Fibroblast of pulmonary artery (primary cell): ENCODE data around the gene A2ML1.

ENCODE experiments used
- DNase-seq: peaks from one replicate; pipeline ENCODE4 v3.0.0-alpha.2; 2010; ENCODE audit warnings: low read depth
- H3K4me3 ChIP-seq: replicated peaks from 2 replicates; pipeline ENCODE4 v1.5.1; 2011; ENCODE audit warnings: low read depth, mild to moderate bottlenecking, control low read depth, low read length, moderate library complexity
- TF ChIP-seq, protein P1 (sequence below): IDR thresholded peaks from 2 replicates; pipeline ENCODE4 v1.5.1; 2011; ENCODE audit warnings: mild to moderate bottlenecking, control low read depth, low read length, inconsistent platforms; ENCODE audit errors: missing control alignments

Gene A2ML1

DNA sequence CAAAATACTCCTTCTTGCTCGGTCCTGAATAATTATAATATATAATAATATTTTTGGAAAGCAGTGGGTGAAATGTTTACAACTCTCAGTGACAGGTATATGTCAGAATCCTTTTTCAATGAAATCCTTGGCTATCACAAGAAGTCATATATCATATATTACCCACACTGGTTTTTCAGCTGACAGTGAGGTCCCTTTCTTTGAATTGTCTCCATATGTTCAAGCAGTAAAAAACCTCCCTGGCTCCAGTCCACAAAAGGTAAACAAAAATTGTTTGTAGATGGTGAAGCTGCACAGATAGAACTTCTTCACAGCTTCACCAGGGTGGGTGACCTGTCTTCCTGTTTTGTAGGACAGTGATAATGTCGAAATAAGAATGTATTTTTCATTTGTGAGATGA is 44.0 kb downstream of the A2ML1 start:
- DNase-seq, result no peak
- TF ChIP-seq, protein P1, sequence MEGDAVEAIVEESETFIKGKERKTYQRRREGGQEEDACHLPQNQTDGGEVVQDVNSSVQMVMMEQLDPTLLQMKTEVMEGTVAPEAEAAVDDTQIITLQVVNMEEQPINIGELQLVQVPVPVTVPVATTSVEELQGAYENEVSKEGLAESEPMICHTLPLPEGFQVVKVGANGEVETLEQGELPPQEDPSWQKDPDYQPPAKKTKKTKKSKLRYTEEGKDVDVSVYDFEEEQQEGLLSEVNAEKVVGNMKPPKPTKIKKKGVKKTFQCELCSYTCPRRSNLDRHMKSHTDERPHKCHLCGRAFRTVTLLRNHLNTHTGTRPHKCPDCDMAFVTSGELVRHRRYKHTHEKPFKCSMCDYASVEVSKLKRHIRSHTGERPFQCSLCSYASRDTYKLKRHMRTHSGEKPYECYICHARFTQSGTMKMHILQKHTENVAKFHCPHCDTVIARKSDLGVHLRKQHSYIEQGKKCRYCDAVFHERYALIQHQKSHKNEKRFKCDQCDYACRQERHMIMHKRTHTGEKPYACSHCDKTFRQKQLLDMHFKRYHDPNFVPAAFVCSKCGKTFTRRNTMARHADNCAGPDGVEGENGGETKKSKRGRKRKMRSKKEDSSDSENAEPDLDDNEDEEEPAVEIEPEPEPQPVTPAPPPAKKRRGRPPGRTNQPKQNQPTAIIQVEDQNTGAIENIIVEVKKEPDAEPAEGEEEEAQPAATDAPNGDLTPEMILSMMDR, result no peak
- no peak overlapping the region for H3K4me3 ChIP-seq

DNA sequence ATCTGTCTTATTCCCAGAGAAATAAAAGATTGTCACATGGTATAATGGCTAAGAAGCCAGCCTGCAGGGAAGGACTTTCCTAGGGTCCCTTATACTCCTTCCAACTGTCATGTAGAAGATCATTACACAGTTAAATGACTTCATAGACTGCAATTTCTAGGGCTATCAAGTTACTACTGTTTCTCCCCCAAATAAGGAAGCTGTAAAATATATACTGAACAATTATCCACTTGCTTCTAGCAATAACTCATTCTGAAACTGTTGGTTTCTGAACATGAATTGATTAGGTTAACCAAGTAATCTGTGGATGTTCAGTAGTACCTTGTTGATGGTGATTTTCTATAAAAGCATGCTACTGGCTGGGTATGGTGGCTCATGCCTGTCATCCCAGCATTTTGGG is 44.6 kb downstream of the A2ML1 start:
- DNase-seq, result no peak
- TF ChIP-seq, protein P1, result no peak
- no peak overlapping the region for H3K4me3 ChIP-seq

DNA sequence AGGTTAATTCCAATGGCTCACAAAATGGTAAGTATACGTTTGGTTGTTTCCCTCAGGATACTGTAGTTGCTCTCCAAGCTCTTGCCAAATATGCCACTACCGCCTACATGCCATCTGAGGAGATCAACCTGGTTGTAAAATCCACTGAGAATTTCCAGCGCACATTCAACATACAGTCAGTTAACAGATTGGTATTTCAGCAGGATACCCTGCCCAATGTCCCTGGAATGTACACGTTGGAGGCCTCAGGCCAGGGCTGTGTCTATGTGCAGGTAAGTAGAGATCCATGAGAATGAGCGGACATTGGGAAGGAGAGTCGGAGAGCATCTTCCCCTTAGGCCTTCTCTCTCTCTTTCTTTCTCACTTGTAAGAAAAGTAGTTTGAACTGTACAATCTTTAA is 45.4 kb downstream of the A2ML1 start:
- no peak for DNase-seq
- TF ChIP-seq, protein P1, result no peak
- H3K4me3 ChIP-seq, result no peak overlapping the region

DNA sequence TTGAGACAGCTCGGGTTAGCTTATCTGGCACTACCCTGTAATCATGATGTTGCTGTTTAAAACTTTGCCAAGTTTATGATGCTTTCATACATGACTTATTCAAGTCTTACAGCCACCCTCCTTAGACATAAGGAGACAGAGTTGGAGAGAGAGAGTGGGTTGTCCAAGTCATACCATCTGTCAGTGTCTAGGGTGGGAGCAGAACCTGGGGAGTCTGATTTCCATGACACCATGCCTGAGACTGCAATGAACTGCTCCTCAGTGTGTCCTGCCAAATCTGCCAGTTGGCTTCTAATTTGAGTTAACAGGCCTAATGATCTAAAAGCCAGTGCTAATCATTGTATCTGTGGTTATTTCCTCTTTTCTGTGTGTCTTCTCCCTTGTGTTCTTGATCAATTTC is 48.2 kb downstream of the A2ML1 start:
- TF ChIP-seq, protein P1, result no peak
- DNase-seq, result no peak
- no peak overlapping the region for H3K4me3 ChIP-seq

DNA sequence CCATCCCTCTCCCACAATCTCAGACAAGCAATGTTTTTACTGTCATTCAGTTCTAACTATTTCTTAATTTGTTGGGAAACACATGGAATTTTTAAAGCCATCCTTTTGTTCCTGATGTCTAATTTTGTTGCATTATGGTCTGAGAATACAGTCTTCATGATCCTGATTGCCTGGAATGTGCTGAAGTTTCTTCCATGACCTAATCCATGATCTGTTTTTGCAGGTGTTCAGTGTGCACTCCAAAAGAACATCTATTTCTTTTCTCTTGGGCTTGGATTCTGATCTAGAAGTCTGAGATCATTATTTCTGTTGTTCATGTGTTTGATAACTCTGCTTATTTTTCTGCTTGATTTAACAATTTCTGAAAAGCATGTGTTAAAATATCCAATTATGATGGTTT is 48.6 kb downstream of the A2ML1 start:
- no peak for DNase-seq
- TF ChIP-seq, protein P1, result no peak
- no peak overlapping the region for H3K4me3 ChIP-seq

DNA sequence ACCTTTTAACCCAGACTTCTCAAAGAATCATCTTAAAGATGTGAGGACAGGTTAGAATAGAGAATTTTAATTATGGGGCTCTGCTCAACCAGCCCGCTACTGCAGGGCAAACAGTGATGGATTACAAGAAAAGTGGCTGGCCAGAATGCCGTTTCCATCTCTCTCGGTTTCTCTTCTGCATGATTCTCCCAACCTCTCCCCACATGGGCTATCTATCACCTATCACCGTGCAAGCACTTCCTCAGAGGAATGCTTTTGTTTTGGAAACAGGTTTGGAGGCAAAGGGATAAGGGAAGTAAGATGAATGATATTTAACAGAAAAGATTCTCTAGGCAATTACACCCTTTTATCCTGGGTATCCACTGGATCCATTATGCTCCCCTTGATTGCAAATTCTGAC is 54.5 kb downstream of the A2ML1 start:
- TF ChIP-seq, protein P1, result no peak
- no peak for DNase-seq
- no peak overlapping the region for H3K4me3 ChIP-seq

DNA sequence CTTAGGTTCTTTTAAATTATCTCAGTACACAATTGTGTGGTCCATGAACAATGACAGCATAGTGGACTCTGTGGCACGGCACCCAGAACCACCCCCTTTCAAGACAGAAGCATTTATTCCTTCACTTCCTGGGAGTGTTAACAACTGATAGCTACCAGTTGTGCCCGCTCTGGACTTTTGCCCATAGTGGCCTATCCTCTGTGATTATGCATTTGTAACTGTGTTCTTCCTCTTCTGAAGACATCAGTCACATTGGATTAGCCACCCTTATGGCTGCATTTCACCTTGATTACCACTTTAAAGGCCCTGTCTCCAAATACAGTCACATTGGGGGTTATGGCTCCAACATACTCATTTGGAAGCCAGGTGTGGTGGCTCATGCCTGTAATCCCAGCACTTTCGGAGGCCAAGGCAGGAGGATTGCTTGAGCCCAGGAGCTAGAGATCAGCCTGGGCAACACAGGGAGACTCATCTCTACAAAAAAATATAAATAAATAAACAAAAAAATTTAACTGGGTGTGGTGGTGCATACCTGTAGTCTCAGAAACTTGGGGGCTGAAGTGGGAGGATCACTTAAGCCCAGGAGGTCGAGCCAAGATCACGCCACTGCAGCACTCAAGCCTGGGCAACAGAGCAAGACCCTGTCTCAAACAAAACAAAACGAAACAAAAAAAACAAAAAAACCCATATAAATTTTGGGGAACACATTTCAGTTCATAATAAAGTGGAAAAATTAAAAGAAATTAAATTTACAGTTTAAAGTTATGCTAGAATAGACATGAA is 64.3 kb downstream of the A2ML1 start:
- no peak for DNase-seq
- TF ChIP-seq, protein P1, result no peak
- H3K4me3 ChIP-seq, result no peak overlapping the region
